GM21717 (cell line): Measurements from ENCODE around the gene C13orf46.

ENCODE experiments used
- ATAC-seq: cut with Tn5 transposase; IDR thresholded peaks from one replicate; pipeline ENCODE4 v1.9.1; 2021; ENCODE audit warnings: mild to moderate bottlenecking, moderate library complexity; ENCODE audit not compliant: unreplicated experiment

The C13orf46 gene

GRCh38 chr13:113927661-113928581 lies 46.0 kb downstream of the C13orf46 start:
- no peak for ATAC-seq

- no peak for ATAC-seq
These were observed 46.8 kb downstream of the C13orf46 start for GRCh38 chr13:113926951-113927660.

GRCh38 chr13:113926301-113926761 lies 47.5 kb downstream of the C13orf46 start:
- ATAC-seq, result no peak

- no peak for ATAC-seq
These were observed 49.5 kb downstream of the C13orf46 start for GRCh38 chr13:113924184-113924901.

- no peak for ATAC-seq
These were observed 50.4 kb downstream of the C13orf46 start for GRCh38 chr13:113923376-113924063.

- ATAC-seq, result no peak
These were observed 51.3 kb downstream of the C13orf46 start for GRCh38 chr13:113922412-113923118.

- ATAC-seq, result no peak
These were observed 52.1 kb downstream of the C13orf46 start for GRCh38 chr13:113921763-113922162.

- ATAC-seq, result no peak
These were observed 53.1 kb downstream of the C13orf46 start for GRCh38 chr13:113920606-113921286.

GRCh38 chr13:113919761-113920559 lies 53.9 kb downstream of the C13orf46 start:
- no peak for ATAC-seq

- ATAC-seq, result no peak
These were observed 54.7 kb downstream of the C13orf46 start for GRCh38 chr13:113918981-113919701.

GRCh38 chr13:113918580-113918979 lies 55.3 kb downstream of the C13orf46 start:
- no peak for ATAC-seq

GRCh38 chr13:113917594-113918371 lies 56.1 kb downstream of the C13orf46 start:
- ATAC-seq, result no peak

GRCh38 chr13:113917096-113917495 lies 56.8 kb downstream of the C13orf46 start:
- ATAC-seq, result no peak

- no peak for ATAC-seq
These were observed 57.5 kb downstream of the C13orf46 start for GRCh38 chr13:113916330-113916815.

- ATAC-seq, result no peak
These were observed 58.0 kb downstream of the C13orf46 start for GRCh38 chr13:113915786-113916329.

- no peak for ATAC-seq
These were observed 58.7 kb downstream of the C13orf46 start for GRCh38 chr13:113915012-113915763.
